HepG2 (cell line): Measurements from ENCODE around the gene HSF4. TPM values are rescaled to one million over a fixed set of nuclear protein-coding genes. Genes with fewer than 3 reads are reported as not detected.

Experiments used
- BORCS8-MEF2B ChIP-seq: sonication (generic); formaldehyde crosslinking; IDR thresholded peaks from 2 replicates; pipeline ENCODE4 v1.8.0; 2022; ENCODE audit warnings: mild to moderate bottlenecking, missing genetic modification reagents
- HNRNPK ChIP-seq: fragments of 200-400 bp; formaldehyde crosslinking; IDR thresholded peaks from 2 replicates; pipeline ENCODE4 v1.6.1; 2018; ENCODE audit warnings: low read length, low read depth, moderate library complexity, mild to moderate bottlenecking; ENCODE audit not compliant: poor library complexity, severe bottlenecking
- MAZ ChIP-seq, 2 experiments: sonication (generic) in 1 of 2; formaldehyde crosslinking in 1 of 2; IDR thresholded peaks; 2 replicates each; pipeline versions ENCODE4 v1.5.0 to v1.6.1; 2012 to 2020; ENCODE audit warnings: low read depth in 2 of 2, mild to moderate bottlenecking in 2 of 2, borderline replicate concordance in 1 of 2, improper control_type of control experiment in 1 of 2, low read length in 1 of 2, missing genetic modification reagents in 1 of 2, moderate library complexity in 1 of 2
- MYNN ChIP-seq: sonication (generic); formaldehyde crosslinking; IDR thresholded peaks from 2 replicates; pipeline ENCODE4 v1.4.0; 2020; ENCODE audit warnings: mild to moderate bottlenecking, low read depth, missing genetic modification reagents
- NKX3-1 ChIP-seq: sonication (generic); formaldehyde crosslinking; IDR thresholded peaks from 2 replicates; pipeline ENCODE4 v1.5.0; 2020; ENCODE audit warnings: missing genetic modification reagents
- NONO ChIP-seq, 2 experiments: fragments of 450-650 bp in 1 of 2; sonication (generic) in 1 of 2; formaldehyde crosslinking in 1 of 2; IDR thresholded peaks in 1 of 2; conservative IDR thresholded peaks in 1 of 2; 2 replicates each; pipeline versions ENCODE4 v1.6.1 to v1.8.0; 2017 to 2022; ENCODE audit warnings: mild to moderate bottlenecking in 1 of 2, missing genetic modification reagents in 1 of 2, moderate library complexity in 1 of 2
- NR1H2 ChIP-seq: sonication (generic); formaldehyde crosslinking; IDR thresholded peaks from 2 replicates; pipeline ENCODE4 v1.8.1; 2022; ENCODE audit warnings: low read depth, missing genetic modification reagents, borderline replicate concordance
- PLRG1 ChIP-seq: fragments of 450-650 bp; conservative IDR thresholded peaks from 2 replicates; pipeline ENCODE4 v1.6.1; 2016
- POGZ ChIP-seq: sonication (generic); formaldehyde crosslinking; IDR thresholded peaks from 2 replicates; pipeline ENCODE4 v1.4.0; 2020; ENCODE audit warnings: mild to moderate bottlenecking, missing genetic modification reagents
- RORA ChIP-seq: sonication (generic); formaldehyde crosslinking; IDR thresholded peaks from 2 replicates; pipeline ENCODE4 v1.5.0; 2020; ENCODE audit warnings: mild to moderate bottlenecking, missing genetic modification reagents, moderate library complexity
- THAP11 ChIP-seq: IDR thresholded peaks from 2 replicates; pipeline ENCODE4 v1.6.1; 2016; ENCODE audit warnings: missing biosample characterization, missing genetic modification reagents
- TRIM24 ChIP-seq: sonication (generic); formaldehyde crosslinking; IDR thresholded peaks from 2 replicates; pipeline ENCODE4 v1.8.0; 2022; ENCODE audit warnings: mild to moderate bottlenecking, missing genetic modification reagents
- ZBTB4 ChIP-seq: sonication (generic); formaldehyde crosslinking; IDR thresholded peaks from 2 replicates; pipeline ENCODE4 v1.4.0; 2020; ENCODE audit warnings: missing genetic modification reagents, mild to moderate bottlenecking, borderline replicate concordance
- ZFP36L1 ChIP-seq: sonication (generic); formaldehyde crosslinking; IDR thresholded peaks from 2 replicates; pipeline ENCODE4 v1.8.0; 2022; ENCODE audit warnings: mild to moderate bottlenecking, missing genetic modification reagents, moderate library complexity
- ZKSCAN1 ChIP-seq: fragments of 150-350 bp; IDR thresholded peaks from 2 replicates; pipeline ENCODE4 v1.6.1; 2014; ENCODE audit warnings: low read length
- ZNF10 ChIP-seq: sonication (generic); formaldehyde crosslinking; IDR thresholded peaks from 2 replicates; pipeline ENCODE4 v1.4.0; 2020; ENCODE audit warnings: mild to moderate bottlenecking, low read depth, missing genetic modification reagents, borderline replicate concordance
- ZNF292 ChIP-seq: sonication (generic); formaldehyde crosslinking; IDR thresholded peaks from 2 replicates; pipeline ENCODE4 v1.8.1; 2022; ENCODE audit warnings: mild to moderate bottlenecking, low read depth, missing genetic modification reagents, borderline replicate concordance
- ZNF382 ChIP-seq: sonication (generic); formaldehyde crosslinking; IDR thresholded peaks from 2 replicates; pipeline ENCODE4 v1.5.0; 2020; ENCODE audit warnings: missing genetic modification reagents, mild to moderate bottlenecking, borderline replicate concordance
- ZNF589 ChIP-seq: sonication (generic); formaldehyde crosslinking; conservative IDR thresholded peaks from 2 replicates; pipeline ENCODE4 v1.8.0; 2022; ENCODE audit warnings: mild to moderate bottlenecking, moderate library complexity, missing genetic modification reagents
- ZNF629 ChIP-seq: sonication (generic); formaldehyde crosslinking; conservative IDR thresholded peaks from 2 replicates; pipeline ENCODE4 v1.5.0; 2020; ENCODE audit warnings: missing genetic modification reagents
- polyA plus RNA-seq, 8 experiments: library from polyadenylated mRNA; depleted of rRNA in 3 of 8; stranded (reverse) in 7 of 8; unstranded in 1 of 8; fragments of >200 nt; fragmentation: Illumina TruSeq in 4 of 8; extraction: Trizol in 4 of 8; gene quantifications; 2 replicates each; pipeline versions ENCODE4 v1.2.1 to v1.2.3, GENCODE V29; 2011 to 2016; ENCODE audit warnings: low read depth in 4 of 8, missing spikeins in 1 of 8, mixed read lengths in 1 of 8; ENCODE audit not compliant: insufficient read depth in 1 of 8
- total RNA-seq, 5 experiments: library from RNA; depleted of rRNA; stranded (reverse); fragments of >200 nt; fragmentation: Illumina TruSeq; extraction: Trizol; gene quantifications; 2 replicates each; pipeline ENCODE4 v1.2.3, GENCODE V29; 2016; ENCODE audit warnings: low read depth in 1 of 5
- TF ChIP-seq, protein P1 (sequence below): sonication (generic); formaldehyde crosslinking; IDR thresholded peaks from 2 replicates; pipeline ENCODE4 v1.5.0; 2020; ENCODE audit warnings: mild to moderate bottlenecking, low read depth, missing genetic modification reagents, borderline replicate concordance
- TF ChIP-seq, protein P2 (sequence below), 2 experiments: sonication (generic) in 1 of 2; formaldehyde crosslinking in 1 of 2; IDR thresholded peaks; 2 replicates each; pipeline versions ENCODE4 v1.5.1 to v1.6.1; 2011 to 2020; ENCODE audit warnings: borderline replicate concordance in 1 of 2, low read depth in 1 of 2, low read length in 1 of 2, mild to moderate bottlenecking in 1 of 2, missing genetic modification reagents in 1 of 2, moderate library complexity in 1 of 2

The HSF4 gene
- total and polyA plus RNA-seq, 2 of the 13 experiments (the other 11 are each of a cell fraction or from before 2014, with no cell fraction given) = 3.5 to 16.9 TPM

DNA sequence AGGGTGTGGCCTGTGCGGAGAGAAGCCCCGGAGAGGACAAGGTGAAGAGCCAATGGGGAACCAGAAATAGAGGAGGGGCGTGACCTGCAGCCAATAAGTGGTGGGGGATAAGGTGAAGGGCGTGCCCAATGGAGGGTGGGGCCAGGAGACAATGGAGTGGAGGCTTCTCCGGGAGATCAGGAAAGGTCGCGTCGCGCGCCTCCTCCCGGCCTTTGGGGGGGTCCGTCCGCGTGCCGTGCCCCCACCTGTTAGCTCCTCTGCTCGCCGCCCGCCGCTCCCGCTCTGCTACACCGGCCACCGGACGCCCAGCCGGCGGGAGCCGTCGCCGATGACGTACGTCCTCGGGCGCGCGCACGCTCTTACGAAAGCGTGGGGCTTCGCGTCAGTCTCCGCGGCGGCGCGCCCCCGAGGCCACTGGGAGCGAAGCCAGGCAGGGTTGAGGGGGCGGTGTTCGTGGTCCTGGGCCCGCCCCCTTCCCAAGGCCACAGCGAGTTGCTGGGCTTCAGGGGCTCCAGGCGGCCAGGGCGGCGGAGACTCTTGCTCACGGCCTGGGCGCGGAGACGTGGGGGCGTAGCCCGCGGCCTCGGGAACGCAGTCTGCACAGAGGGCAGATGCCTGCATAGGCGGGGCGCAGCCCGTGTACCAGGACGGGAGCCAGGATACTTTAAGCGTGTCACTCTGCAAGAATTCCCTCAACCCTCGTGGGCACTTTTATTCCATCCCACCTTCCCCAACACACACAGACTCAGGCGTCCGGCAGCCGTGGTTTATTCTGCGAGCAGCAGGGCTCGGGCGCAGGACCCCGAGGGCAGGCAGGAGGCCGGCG lies 19.3 kb downstream of the HSF4 start, which contains the start of gene MATCAP1 (continued):
- peak; percentile 70; the same call in 1 of the 2 replicates for TF ChIP-seq MAZ (IDR thresholded peaks at IDR 0.05; ENCODE audit: borderline replicate concordance, low read depth, low read length)
- peak; percentile 91 for TF ChIP-seq MAZ (CRISPR knock-in tag; IDR thresholded peaks at IDR 0.05; ENCODE audit: low read depth)
- no peak; the same call in 1 of the 2 replicates for TF ChIP-seq MYNN (CRISPR knock-in tag)
- no peak for TF ChIP-seq ZNF382 (CRISPR knock-in tag)
- TF ChIP-seq BORCS8-MEF2B (CRISPR knock-in tag) = peak; percentile 84
- peak; percentile 82 for TF ChIP-seq HNRNPK
- no peak for TF ChIP-seq NR1H2
- TF ChIP-seq ZBTB4 = peak; percentile 93
- TF ChIP-seq, protein P1, sequence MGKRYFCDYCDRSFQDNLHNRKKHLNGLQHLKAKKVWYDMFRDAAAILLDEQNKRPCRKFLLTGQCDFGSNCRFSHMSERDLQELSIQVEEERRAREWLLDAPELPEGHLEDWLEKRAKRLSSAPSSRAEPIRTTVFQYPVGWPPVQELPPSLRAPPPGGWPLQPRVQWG (CRISPR knock-in tag) = no peak
- TF ChIP-seq NKX3-1 (CRISPR knock-in tag) = no peak
- TF ChIP-seq ZNF292 (CRISPR knock-in tag) = peak; percentile 21; the same call in 1 of the 2 replicates
- TF ChIP-seq PLRG1 = no peak
- TF ChIP-seq ZFP36L1 (CRISPR knock-in tag) = peak; percentile 68; the same call in 1 of the 2 replicates
- TF ChIP-seq ZNF589 = 0 out of 2 replicates have a peak, but pooled peaks have one; percentile 7
- TF ChIP-seq NONO (IDR thresholded peaks at IDR 0.05) = no peak
- peak; percentile 77 for TF ChIP-seq NONO (CRISPR knock-in tag; conservative IDR thresholded peaks at IDR 0.05)
- no peak for TF ChIP-seq TRIM24
- TF ChIP-seq ZNF10 (CRISPR knock-in tag) = no peak
- TF ChIP-seq, protein P2, sequence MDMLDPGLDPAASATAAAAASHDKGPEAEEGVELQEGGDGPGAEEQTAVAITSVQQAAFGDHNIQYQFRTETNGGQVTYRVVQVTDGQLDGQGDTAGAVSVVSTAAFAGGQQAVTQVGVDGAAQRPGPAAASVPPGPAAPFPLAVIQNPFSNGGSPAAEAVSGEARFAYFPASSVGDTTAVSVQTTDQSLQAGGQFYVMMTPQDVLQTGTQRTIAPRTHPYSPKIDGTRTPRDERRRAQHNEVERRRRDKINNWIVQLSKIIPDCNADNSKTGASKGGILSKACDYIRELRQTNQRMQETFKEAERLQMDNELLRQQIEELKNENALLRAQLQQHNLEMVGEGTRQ (IDR thresholded peaks at IDR 0.05; ENCODE audit: low read depth, low read length) = no peak
- TF ChIP-seq, protein P2 (CRISPR knock-in tag; IDR thresholded peaks at IDR 0.05; ENCODE audit: borderline replicate concordance) = no peak
- no peak for TF ChIP-seq ZKSCAN1
- TF ChIP-seq POGZ (CRISPR knock-in tag) = peak; percentile 34
- TF ChIP-seq ZNF629 = 0 out of 2 replicates have a peak, but pooled peaks have one; percentile 6
- no peak for TF ChIP-seq RORA (CRISPR knock-in tag)
- peak; percentile 90 for TF ChIP-seq THAP11 (CRISPR knock-in tag)
